Measurements from ENCODE around the gene ZCCHC7.
"Not testable (repeated sequence)": the region's sequence is repeated elsewhere in the genome, so short reads cannot be mapped to it uniquely, and the experiment has no call there.

ZCCHC7 gene

GRCh38 chr9:37096628-37097027, 23.7 kb upstream of the ZCCHC7 start:
- Histone ChIP-seq H3K27ac (ENCODE audit: low read depth, low read length) (no peak overlapping the region), H3K9ac (ENCODE audit: low read depth, low read length) (no peak overlapping the region), H3K27me3 (ENCODE audit: control insufficient read depth, insufficient read depth, low read length) (no peaks in the 10 kb centered on the region), H3K4me3 (ENCODE audit: low read depth, low read length) (no peak overlapping the region), H3K4me1 (ENCODE audit: control insufficient read depth, insufficient read depth, low read length) (no peaks in the 10 kb centered on the region), H3K36me3 (ENCODE audit: control insufficient read depth, insufficient read depth, low read length) (no peaks in the 10 kb centered on the region), H3K9me3 (ENCODE audit: control insufficient read depth, insufficient read depth, low read length) (no peaks in the 10 kb centered on the region)

- Histone ChIP-seq H3K27ac (ENCODE audit: low read depth, low read length) (no peak overlapping the region), H3K36me3 (ENCODE audit: control insufficient read depth, insufficient read depth, low read length) (no peaks in the 10 kb centered on the region), H3K27me3 (ENCODE audit: control insufficient read depth, insufficient read depth, low read length) (no peaks in the 10 kb centered on the region), H3K9me3 (ENCODE audit: control insufficient read depth, insufficient read depth, low read length) (no peaks in the 10 kb centered on the region), H3K4me1 (ENCODE audit: control insufficient read depth, insufficient read depth, low read length) (no peaks in the 10 kb centered on the region), H3K4me3 (ENCODE audit: low read depth, low read length) (no peak overlapping the region), H3K9ac (ENCODE audit: low read depth, low read length) (no peak overlapping the region)
These were observed 23.1 kb upstream of the ZCCHC7 start for GRCh38 chr9:37097294-37097693.

- H3K9ac ChIP-seq (ENCODE audit: low read depth, low read length): no peak overlapping the region
- H3K4me1 ChIP-seq (ENCODE audit: control insufficient read depth, insufficient read depth, low read length): no peaks in the 10 kb centered on the region
- H3K36me3 ChIP-seq (ENCODE audit: control insufficient read depth, insufficient read depth, low read length): no peaks in the 10 kb centered on the region
- no peaks in the 10 kb centered on the region for H3K9me3 ChIP-seq (ENCODE audit: control insufficient read depth, insufficient read depth, low read length)
- H3K27me3 ChIP-seq (ENCODE audit: control insufficient read depth, insufficient read depth, low read length): no peaks in the 10 kb centered on the region
- H3K4me3 ChIP-seq (ENCODE audit: low read depth, low read length): no peak overlapping the region
- H3K27ac ChIP-seq (ENCODE audit: low read depth, low read length): peak overlapping the region; percentile 62
These were observed 20.0 kb upstream of the ZCCHC7 start for GRCh38 chr9:37100327-37100726.

- no peak overlapping the region for H3K27ac ChIP-seq (ENCODE audit: low read depth, low read length)
These were observed 19.6 kb upstream of the ZCCHC7 start for GRCh38 chr9:37100741-37101140.

GRCh38 chr9:37102486-37102885, 17.9 kb upstream of the ZCCHC7 start:
- Histone ChIP-seq H3K27ac (ENCODE audit: low read depth, low read length) (no peak overlapping the region), H3K4me3 (ENCODE audit: low read depth, low read length) (no peak overlapping the region), H3K27me3 (ENCODE audit: control insufficient read depth, insufficient read depth, low read length) (no peaks in the 10 kb centered on the region), H3K9me3 (ENCODE audit: control insufficient read depth, insufficient read depth, low read length) (no peaks in the 10 kb centered on the region), H3K36me3 (ENCODE audit: control insufficient read depth, insufficient read depth, low read length) (no peaks in the 10 kb centered on the region), H3K9ac (ENCODE audit: low read depth, low read length) (no peak overlapping the region), H3K4me1 (ENCODE audit: control insufficient read depth, insufficient read depth, low read length) (no peaks in the 10 kb centered on the region)

More at GRCh38 chr9:37100741-37101140, 19.6 kb upstream of the ZCCHC7 start:
- no peaks in the 10 kb centered on the region for H3K4me1 ChIP-seq (ENCODE audit: control insufficient read depth, insufficient read depth, low read length)
- H3K9ac ChIP-seq (ENCODE audit: low read depth, low read length): no peak overlapping the region
- no peaks in the 10 kb centered on the region for H3K36me3 ChIP-seq (ENCODE audit: control insufficient read depth, insufficient read depth, low read length)
- H3K9me3 ChIP-seq (ENCODE audit: control insufficient read depth, insufficient read depth, low read length): no peaks in the 10 kb centered on the region
- no peak overlapping the region for H3K4me3 ChIP-seq (ENCODE audit: low read depth, low read length)
- no peaks in the 10 kb centered on the region for H3K27me3 ChIP-seq (ENCODE audit: control insufficient read depth, insufficient read depth, low read length)

GRCh38 chr9:37104183-37104889, 16.0 kb upstream of the ZCCHC7 start:
- no peak overlapping the region for H3K4me3 ChIP-seq (ENCODE audit: low read depth, low read length)
- H3K27me3 ChIP-seq (ENCODE audit: control insufficient read depth, insufficient read depth, low read length): no peaks in the 10 kb centered on the region
- H3K27ac ChIP-seq (ENCODE audit: low read depth, low read length): no peak overlapping the region
- no peak overlapping the region for H3K9ac ChIP-seq (ENCODE audit: low read depth, low read length)
- H3K4me1 ChIP-seq (ENCODE audit: control insufficient read depth, insufficient read depth, low read length): no peaks in the 10 kb centered on the region
- H3K9me3 ChIP-seq (ENCODE audit: control insufficient read depth, insufficient read depth, low read length): no peaks in the 10 kb centered on the region
- no peaks in the 10 kb centered on the region for H3K36me3 ChIP-seq (ENCODE audit: control insufficient read depth, insufficient read depth, low read length)

GRCh38 chr9:37105234-37105633, 15.1 kb upstream of the ZCCHC7 start:
- Histone ChIP-seq H3K27ac (ENCODE audit: low read depth, low read length) (no peak overlapping the region), H3K36me3 (ENCODE audit: control insufficient read depth, insufficient read depth, low read length) (no peaks in the 10 kb centered on the region), H3K9me3 (ENCODE audit: control insufficient read depth, insufficient read depth, low read length) (no peaks in the 10 kb centered on the region), H3K4me1 (ENCODE audit: control insufficient read depth, insufficient read depth, low read length) (no peaks in the 10 kb centered on the region), H3K27me3 (ENCODE audit: control insufficient read depth, insufficient read depth, low read length) (no peaks in the 10 kb centered on the region), H3K4me3 (ENCODE audit: low read depth, low read length) (no peak overlapping the region), H3K9ac (ENCODE audit: low read depth, low read length) (no peak overlapping the region)

GRCh38 chr9:37107701-37108100, 12.7 kb upstream of the ZCCHC7 start:
- Histone ChIP-seq H3K9me3 (ENCODE audit: control insufficient read depth, insufficient read depth, low read length) (no peaks in the 10 kb centered on the region), H3K4me3 (ENCODE audit: low read depth, low read length) (no peak overlapping the region), H3K27me3 (ENCODE audit: control insufficient read depth, insufficient read depth, low read length) (no peaks in the 10 kb centered on the region), H3K27ac (ENCODE audit: low read depth, low read length) (no peak overlapping the region), H3K4me1 (ENCODE audit: control insufficient read depth, insufficient read depth, low read length) (no peaks in the 10 kb centered on the region), H3K9ac (ENCODE audit: low read depth, low read length) (no peak overlapping the region), H3K36me3 (ENCODE audit: control insufficient read depth, insufficient read depth, low read length) (no peaks in the 10 kb centered on the region)

- not testable (repeated sequence) for H3K4me1 ChIP-seq (ENCODE audit: control insufficient read depth, insufficient read depth, low read length); H3K27ac ChIP-seq (ENCODE audit: low read depth, low read length); H3K4me3 ChIP-seq (ENCODE audit: low read depth, low read length); H3K27me3 ChIP-seq (ENCODE audit: control insufficient read depth, insufficient read depth, low read length); H3K9ac ChIP-seq (ENCODE audit: low read depth, low read length); H3K9me3 ChIP-seq (ENCODE audit: control insufficient read depth, insufficient read depth, low read length); H3K36me3 ChIP-seq (ENCODE audit: control insufficient read depth, insufficient read depth, low read length)
These were observed 5.9 kb upstream of the ZCCHC7 start for GRCh38 chr9:37114442-37114841.

- Histone ChIP-seq H3K36me3 (ENCODE audit: control insufficient read depth, insufficient read depth, low read length) (no peaks in the 10 kb centered on the region), H3K9me3 (ENCODE audit: control insufficient read depth, insufficient read depth, low read length) (0 out of 2 replicates have a peak, but pooled peaks cover 3% of the 10 kb centered on the region), H3K27ac (ENCODE audit: low read depth, low read length) (no peak overlapping the region), H3K9ac (ENCODE audit: low read depth, low read length) (no peak overlapping the region), H3K4me3 (ENCODE audit: low read depth, low read length) (no peak overlapping the region), H3K27me3 (ENCODE audit: control insufficient read depth, insufficient read depth, low read length) (peaks cover 5% of the 10 kb centered on the region; the same call in 1 of the 2 replicates), H3K4me1 (ENCODE audit: control insufficient read depth, insufficient read depth, low read length) (no peaks in the 10 kb centered on the region)
These were observed 2.4 kb upstream of the ZCCHC7 start for GRCh38 chr9:37117956-37118355.

- Histone ChIP-seq H3K9me3 (ENCODE audit: control insufficient read depth, insufficient read depth, low read length) (0 out of 2 replicates have a peak, but pooled peaks cover 3% of the 10 kb centered on the region), H3K4me3 (ENCODE audit: low read depth, low read length) (peak overlapping the region; percentile 87), H3K27me3 (ENCODE audit: control insufficient read depth, insufficient read depth, low read length) (peaks cover 5% of the 10 kb centered on the region; the same call in 1 of the 2 replicates), H3K36me3 (ENCODE audit: control insufficient read depth, insufficient read depth, low read length) (no peaks in the 10 kb centered on the region), H3K9ac (ENCODE audit: low read depth, low read length) (no peak overlapping the region; the same call in 1 of the 2 replicates), H3K4me1 (ENCODE audit: control insufficient read depth, insufficient read depth, low read length) (no peaks in the 10 kb centered on the region), H3K27ac (ENCODE audit: low read depth, low read length) (no peak overlapping the region)
These were observed 1.0 kb upstream of the ZCCHC7 start for GRCh38 chr9:37119360-37119759.

All from HUES48 (cell line).